Omental fat pad (tissue), 4 donors: ENCODE data around the gene FXYD1. TPM values are rescaled to one million over a fixed set of nuclear protein-coding genes. Genes with fewer than 3 reads are reported as not detected.
A peak's percentile ranks its signal among the peaks of the same experiment; 100 is the strongest.

ENCODE experiments used
- ATAC-seq: fragments of 150-250 bp; one replicate; pipeline ENCODE4 v1.9.1; 2016; ENCODE audit warnings: mild to moderate bottlenecking, moderate library complexity; ENCODE audit not compliant: low FRiP score
- DNase-seq: peaks from one replicate; pipeline ENCODE4 v3.0.0-alpha.2; 2019; ENCODE audit warnings: low spot score
- total RNA-seq, 4 donors: library from RNA; depleted of rRNA; stranded (reverse); fragments of >200 nt; gene quantifications; one replicate each; pipeline ENCODE4 v1.1.0, GENCODE V29; 2016
- TF ChIP-seq, protein P1 (sequence below), 3 donors: fragments of 450-650 bp; IDR thresholded peaks; one replicate each; pipeline ENCODE4 v1.5.1; 2016 to 2017; ENCODE audit warnings: antibody characterized with exemption in 3 of 3, mild to moderate bottlenecking in 3 of 3, moderate library complexity in 2 of 3

The FXYD1 gene
- total RNA-seq, 4 donors from 2014 or later: 20.5 to 32.2 (median 25.7) TPM

DNA sequence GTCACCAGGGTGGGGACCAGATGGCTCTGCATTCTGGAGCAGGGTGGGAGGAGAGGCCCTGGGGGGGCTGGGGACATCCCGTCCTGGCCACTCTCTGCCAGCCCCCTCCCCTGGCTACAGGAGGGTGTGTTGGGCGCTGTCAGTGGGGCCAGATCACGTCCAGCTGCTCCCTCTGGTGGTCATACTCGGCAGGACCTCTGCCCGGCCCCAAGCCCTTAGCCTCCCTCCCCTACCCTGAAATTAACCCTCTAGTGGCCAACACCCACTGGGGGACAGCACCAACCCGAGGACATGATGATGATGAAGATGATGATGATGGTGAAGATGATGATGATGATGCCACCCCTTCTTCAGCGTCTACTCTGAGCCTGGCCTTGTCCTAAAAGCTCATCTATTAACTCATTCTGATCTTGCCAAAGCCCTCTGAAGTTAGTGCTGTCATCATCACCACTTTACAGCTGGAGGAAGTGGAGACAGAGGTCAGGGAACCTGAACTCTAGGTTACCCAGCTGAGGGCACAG is 3.2 kb upstream of the FXYD1 start:
- DNase-seq (peak; percentile 51), ATAC-seq (peak; percentile 63)

DNA sequence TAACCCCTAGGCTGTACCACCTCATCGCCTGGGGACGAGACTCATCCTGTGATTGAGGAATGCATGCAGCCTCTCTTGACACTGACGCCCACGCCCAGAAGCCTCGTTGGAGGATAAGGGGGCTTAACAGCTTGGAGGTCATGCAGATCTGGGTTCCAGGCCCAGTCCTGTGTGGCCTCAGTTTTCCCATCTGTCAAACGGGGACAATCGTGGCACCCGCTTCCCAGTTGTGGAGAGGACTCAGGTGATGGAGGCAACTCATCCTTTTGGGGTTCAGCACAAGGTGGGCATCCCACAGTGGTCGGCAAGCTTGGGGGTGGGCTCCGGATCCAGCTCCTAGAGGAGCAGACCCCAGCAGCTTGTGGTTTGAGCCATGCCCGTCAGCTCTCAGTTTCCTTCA is 2.4 kb upstream of the FXYD1 start:
- TF ChIP-seq, protein P1, sequence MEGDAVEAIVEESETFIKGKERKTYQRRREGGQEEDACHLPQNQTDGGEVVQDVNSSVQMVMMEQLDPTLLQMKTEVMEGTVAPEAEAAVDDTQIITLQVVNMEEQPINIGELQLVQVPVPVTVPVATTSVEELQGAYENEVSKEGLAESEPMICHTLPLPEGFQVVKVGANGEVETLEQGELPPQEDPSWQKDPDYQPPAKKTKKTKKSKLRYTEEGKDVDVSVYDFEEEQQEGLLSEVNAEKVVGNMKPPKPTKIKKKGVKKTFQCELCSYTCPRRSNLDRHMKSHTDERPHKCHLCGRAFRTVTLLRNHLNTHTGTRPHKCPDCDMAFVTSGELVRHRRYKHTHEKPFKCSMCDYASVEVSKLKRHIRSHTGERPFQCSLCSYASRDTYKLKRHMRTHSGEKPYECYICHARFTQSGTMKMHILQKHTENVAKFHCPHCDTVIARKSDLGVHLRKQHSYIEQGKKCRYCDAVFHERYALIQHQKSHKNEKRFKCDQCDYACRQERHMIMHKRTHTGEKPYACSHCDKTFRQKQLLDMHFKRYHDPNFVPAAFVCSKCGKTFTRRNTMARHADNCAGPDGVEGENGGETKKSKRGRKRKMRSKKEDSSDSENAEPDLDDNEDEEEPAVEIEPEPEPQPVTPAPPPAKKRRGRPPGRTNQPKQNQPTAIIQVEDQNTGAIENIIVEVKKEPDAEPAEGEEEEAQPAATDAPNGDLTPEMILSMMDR (IDR thresholded peaks at IDR 0.05): no peak
- DNase-seq (no peak), ATAC-seq (no peak)

More for the DNA sequence above, 3.2 kb upstream of the FXYD1 start:
- TF ChIP-seq, protein P1 (IDR thresholded peaks at IDR 0.05): peak in 2 of 3 donors; percentile 51 to 77

DNA sequence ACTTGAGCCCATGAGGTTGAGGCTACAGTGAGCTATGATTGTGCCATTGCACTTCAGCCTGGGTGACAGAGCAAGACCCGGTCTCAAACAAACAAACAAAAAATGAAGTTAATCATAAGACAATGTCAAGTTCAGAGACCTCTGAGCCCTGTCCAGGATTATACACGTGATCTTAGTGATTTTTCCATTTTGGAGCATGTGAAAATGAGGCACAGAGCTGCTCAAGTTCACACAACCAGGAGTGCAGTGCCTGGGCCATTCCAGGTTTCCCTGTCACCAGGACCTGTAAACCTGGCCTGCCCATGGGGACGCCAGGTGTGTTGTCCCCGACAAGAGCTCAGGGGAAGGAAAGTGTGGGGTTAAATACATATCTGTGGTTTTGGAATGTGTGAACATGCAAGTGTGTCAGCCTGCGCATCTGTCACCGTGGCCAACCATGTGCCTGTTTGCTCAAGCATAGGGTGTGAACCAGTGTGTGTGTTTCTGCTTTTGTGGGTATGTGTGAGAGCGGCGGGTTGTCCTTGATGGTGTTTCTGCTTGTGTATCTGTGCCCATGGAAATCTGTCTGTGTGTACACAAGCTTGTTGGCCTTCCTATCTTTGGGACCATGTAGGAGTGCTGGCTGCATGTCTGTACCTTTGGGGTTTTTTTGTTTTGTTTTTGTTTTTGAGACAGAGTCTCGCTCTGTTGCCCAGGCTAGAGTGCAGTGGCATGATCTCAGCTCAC is 1.5 kb upstream of the FXYD1 start:
- ATAC-seq (no peak), DNase-seq (no peak)
- TF ChIP-seq, protein P1 (IDR thresholded peaks at IDR 0.05): no peak

DNA sequence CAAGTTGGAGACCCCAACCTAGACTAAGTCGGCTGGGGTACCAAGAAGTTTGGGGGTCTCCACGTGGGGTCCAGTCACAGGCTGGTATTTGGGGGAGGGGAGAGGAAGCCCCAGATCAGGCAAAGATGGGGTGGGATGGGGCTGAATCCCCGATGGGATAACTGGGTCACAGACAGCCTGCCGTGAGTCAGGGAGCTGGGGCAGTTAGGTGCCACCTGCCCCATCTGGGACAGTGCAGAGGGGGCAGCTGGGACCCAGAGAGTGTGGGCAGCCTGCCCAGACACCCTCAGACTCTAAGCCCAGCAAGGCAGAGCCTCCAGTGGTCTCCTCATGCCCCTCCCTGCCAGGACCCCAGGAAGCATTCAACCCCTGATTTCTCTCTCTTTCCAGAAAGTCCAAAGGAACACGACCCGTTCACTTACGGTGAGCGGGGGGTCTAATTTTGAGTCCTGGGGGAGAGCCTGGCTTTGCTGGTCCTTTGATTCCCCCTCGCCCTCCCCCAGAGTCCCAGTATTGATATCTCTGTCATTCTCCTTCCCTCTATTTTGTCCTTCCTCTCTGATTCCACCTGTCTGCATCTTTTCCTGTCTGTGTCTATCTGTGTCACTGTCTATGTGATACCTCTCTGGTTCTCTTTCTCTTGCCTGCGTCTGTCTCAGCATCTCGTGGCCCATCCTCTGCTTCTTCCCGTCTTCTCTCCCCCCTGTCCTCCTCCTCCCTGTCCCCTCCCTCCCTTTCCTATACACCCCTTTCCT is 1.8 kb downstream of the FXYD1 start:
- DNase-seq: no peak
- TF ChIP-seq, protein P1 (IDR thresholded peaks at IDR 0.05): no peak
- ATAC-seq: no peak

DNA sequence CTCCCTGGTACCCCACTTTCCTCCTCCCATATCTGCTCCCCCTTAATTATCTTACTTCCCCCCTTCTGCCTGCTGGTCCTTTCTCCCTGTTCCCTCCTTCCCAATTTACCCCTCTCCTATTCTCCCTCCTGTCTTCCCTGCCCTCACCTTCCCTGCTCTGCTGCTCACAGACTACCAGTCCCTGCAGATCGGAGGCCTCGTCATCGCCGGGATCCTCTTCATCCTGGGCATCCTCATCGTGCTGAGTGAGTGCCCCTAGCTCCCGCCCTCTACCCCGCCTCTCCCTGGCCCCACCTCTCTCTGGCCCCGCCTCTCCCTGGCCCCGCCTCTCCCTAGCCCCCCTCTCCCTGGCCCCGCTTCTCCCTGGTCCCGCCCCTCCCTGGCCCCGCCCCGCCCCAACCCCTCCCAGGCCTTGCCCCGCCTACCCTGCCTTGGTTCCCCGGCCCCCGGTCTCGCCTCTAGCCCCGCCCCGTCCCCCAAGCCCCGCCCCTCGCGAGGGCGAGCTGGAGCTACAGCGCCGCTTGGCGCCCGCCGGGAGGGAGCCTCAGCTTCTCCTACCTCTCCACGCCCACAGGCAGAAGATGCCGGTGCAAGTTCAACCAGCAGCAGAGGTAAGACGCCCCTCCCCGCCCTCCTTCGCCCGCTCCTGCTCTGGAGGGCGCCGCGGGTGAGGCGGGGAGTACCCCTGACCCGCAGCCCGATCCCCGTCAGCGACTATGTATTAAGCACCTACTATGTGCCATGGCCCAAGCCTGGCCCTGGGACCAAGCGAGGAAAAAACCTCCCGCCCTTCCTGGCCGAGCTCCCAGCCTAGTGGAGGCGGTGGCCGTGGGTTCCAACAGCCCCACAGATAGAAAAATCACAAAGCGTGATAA is 2.6 kb downstream of the FXYD1 start:
- ATAC-seq (peak; percentile 70), DNase-seq (peak; percentile 89)
- TF ChIP-seq, protein P1 (IDR thresholded peaks at IDR 0.05): no peak

DNA sequence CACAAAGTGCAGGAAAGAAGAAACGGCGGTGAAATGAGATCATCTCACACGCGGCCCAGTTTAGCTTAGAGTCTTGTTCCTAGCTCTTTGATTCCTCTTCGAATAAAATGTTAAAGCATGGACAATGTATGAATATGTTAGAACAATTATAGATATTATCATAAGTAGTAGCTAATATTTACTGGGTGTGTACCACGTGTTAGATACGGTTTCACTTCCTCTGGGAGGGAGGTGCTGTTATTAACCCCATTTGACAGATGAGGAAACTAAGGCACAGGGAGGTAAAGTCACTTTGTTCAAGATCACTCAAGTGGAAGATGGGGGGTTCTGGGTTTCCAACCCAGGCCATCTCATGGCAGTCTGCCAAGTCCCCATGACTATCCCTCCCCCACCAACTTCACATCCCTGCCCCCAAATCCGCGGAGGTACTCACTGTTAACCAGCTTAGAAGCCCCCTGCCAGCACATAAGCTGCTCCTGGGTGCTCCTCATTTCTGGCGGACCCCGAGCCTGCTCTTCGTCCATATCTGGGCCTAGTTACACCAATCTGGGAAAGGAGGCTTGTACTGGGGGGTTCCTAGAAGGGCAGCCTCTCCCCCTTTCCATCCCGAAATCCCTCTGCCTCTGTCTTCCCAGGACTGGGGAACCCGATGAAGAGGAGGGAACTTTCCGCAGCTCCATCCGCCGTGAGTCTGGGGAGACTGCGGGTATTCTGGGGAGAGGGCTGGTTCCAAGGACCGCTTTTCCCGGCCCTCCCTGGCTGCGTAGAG is 3.4 kb downstream of the FXYD1 start:
- DNase-seq (no peak), ATAC-seq (no peak)
- TF ChIP-seq, protein P1 (IDR thresholded peaks at IDR 0.05): no peak
